Urinary bladder (tissue), 4 donors: ENCODE data around the gene KRTAP10-12. TPM values are rescaled to one million over a fixed set of nuclear protein-coding genes. Genes with fewer than 3 reads are reported as not detected.
"Not testable (repeated sequence)": the region's sequence is repeated elsewhere in the genome, so short reads cannot be mapped to it uniquely, and the experiment has no call there.

ENCODE experiments used
- DNase-seq: peaks from one replicate; pipeline ENCODE4 v3.0.0-alpha.2; 2015; ENCODE audit errors: extremely low spot score
- H3K27ac ChIP-seq: one replicate; pipeline ENCODE4 v1.5.1; 2013; ENCODE audit warnings: low read depth, mild to moderate bottlenecking, moderate library complexity
- H3K36me3 ChIP-seq: one replicate; pipeline ENCODE4 v1.6.1; 2013; ENCODE audit warnings: mild to moderate bottlenecking, moderate library complexity; ENCODE audit not compliant: insufficient read depth
- H3K4me1 ChIP-seq: one replicate; pipeline ENCODE4 v1.6.1; 2013; ENCODE audit warnings: mild to moderate bottlenecking, moderate library complexity; ENCODE audit not compliant: insufficient read depth
- H3K4me3 ChIP-seq: one replicate; pipeline ENCODE4 v1.5.1; 2013; ENCODE audit warnings: low read depth, low read length
- WGBS: extraction: QIAGEN DNeasy Blood & Tissue Kit; methylation state at CpG from one replicate; pipeline ENCODE4 v1.1.7; 2013; 5-methylcytosine and 5-hydroxymethylcytosine counted together
- polyA plus RNA-seq: library from polyadenylated mRNA; stranded (reverse); fragments of 200-250 nt; gene quantifications from one replicate; pipeline ENCODE4 v1.2.3, GENCODE V29; 2013
- total RNA-seq: library from RNA; depleted of rRNA; stranded (reverse); fragments of >200 nt; gene quantifications from one replicate; pipeline ENCODE4 v1.2.3, GENCODE V29; 2014
- donor health status: healthy with polysubstance abuse.
- donor health status: healthy.

The KRTAP10-12 gene
- total and polyA plus RNA-seq, 2 donors = not detected

- no peaks in the 10 kb centered on the region for H3K4me1 ChIP-seq
- DNase-seq = no peak
- H3K36me3 ChIP-seq = no peaks in the 10 kb centered on the region
- no peak overlapping the region for H3K4me3 ChIP-seq
- no peak overlapping the region for H3K27ac ChIP-seq
- 75% methylated on average over 7 of the region's 7 CpGs for WGBS
Observed at GRCh38 chr21:44684077-44684476, 12.9 kb upstream of the KRTAP10-12 start.

GRCh38 chr21:44684483-44684882 is 12.5 kb upstream of the KRTAP10-12 start:
- no peak for DNase-seq
- H3K27ac ChIP-seq = no peak overlapping the region
- 76% methylated on average over 6 of the region's 6 CpGs for WGBS
- H3K36me3 ChIP-seq = no peaks in the 10 kb centered on the region
- no peak overlapping the region for H3K4me3 ChIP-seq
- H3K4me1 ChIP-seq = no peaks in the 10 kb centered on the region

GRCh38 chr21:44685050-44685449 is 11.9 kb upstream of the KRTAP10-12 start:
- WGBS = 92% methylated on average over 6 of the region's 6 CpGs
- H3K36me3 ChIP-seq, H3K4me1 ChIP-seq, H3K27ac ChIP-seq, H3K4me3 ChIP-seq, DNase-seq: not testable (repeated sequence)

DNA sequence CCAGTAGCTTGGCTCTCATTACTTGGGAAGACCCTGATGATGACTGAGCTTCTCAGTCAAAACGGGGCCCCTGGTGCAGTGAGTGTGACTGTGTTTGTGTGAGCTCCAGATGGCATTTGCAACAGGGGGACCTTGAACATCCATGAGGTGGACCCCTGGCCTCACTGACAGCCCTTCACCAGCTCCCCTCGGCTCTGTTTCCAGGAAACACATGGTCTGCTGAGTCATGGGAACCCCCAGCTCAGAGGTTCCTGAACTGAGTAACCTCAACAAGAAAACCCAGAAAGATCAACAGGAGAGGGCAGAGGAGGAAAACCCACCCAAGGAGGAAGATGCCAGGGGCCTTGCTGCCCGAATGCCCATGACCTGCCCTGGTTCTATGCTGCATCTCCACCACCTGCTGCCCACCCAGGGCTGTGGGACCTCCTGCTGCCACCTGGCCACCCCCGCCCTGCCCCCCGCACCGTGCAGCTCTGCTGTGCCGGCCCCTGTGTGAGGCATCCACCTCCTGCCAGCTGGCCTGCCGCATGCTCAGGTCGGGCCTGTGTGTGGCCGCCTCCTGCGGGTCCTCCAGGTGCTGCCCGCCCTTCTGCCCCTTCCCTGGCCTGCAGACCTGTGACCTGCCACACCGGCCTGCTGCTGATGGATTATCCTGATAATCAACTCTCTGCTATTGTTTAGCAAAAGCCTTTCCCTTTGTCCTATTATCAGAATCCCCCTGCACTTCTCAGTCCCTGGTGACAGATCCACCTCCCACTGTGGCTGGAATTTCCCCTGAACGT is 10.8 kb upstream of the KRTAP10-12 start:
- H3K4me1 ChIP-seq = no peaks in the 10 kb centered on the region
- no peak for DNase-seq
- 36% methylated on average over 14 of the region's 14 CpGs for WGBS
- no peaks in the 10 kb centered on the region for H3K36me3 ChIP-seq
- no peak overlapping the region for H3K4me3 ChIP-seq
- H3K27ac ChIP-seq = no peak overlapping the region

DNA sequence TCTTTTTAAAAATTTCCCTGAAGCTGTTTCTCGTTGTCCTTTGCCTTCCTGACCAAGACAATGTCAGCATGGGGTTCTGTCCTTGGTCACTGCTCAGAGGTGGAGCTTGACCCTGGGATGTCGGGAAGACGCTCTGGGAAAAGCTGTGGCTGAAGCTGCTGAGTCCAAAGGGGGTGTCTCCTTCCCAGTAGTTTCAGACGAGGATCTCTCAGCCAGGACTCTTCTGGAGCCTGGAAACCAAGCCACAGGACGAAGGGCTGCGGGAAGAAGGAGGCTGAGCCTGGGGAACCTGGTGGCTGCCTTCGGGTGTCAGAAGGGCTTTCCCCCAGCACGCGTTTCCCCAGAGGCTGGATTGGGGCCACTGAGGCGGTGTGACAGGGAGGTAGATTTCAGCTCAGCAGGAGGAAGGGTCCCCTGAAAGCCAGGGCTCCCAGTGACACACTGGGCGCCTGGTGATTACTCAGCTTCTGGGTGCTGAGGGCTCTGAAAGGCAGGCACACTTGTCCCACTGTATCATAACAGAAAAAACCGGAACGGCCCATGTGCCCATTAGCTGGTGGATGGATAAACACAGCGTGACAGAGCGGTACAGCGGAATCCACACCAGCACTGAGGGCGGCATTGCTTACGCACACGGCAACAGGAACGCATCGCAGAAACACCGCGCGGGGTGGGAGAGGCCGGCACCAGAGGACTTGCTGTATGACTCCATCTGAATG is 10.0 kb upstream of the KRTAP10-12 start:
- no peak overlapping the region for H3K4me3 ChIP-seq
- 68% methylated on average over 25 of the region's 25 CpGs for WGBS
- no peaks in the 10 kb centered on the region for H3K4me1 ChIP-seq
- H3K36me3 ChIP-seq = no peaks in the 10 kb centered on the region
- H3K27ac ChIP-seq = no peak overlapping the region
- DNase-seq = no peak

DNA sequence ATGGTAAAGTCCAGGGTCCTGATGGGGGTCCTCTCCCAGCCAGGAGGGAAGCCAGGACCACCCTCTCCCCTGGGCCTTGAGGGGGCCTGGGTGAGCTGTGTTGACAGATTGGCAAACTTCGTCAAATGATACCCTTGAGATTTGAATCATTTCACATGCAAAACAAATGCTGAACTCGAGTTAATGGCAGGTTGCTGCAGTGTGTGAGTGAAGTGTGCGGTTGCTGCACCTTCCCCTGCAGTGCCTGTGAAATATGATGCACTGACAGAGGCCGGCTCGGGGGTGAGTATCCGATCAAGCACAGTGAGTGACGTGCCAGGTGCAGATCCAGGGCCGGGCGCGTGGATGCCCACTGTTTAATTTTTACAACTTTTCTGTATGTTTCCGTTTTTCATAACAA is 9.3 kb upstream of the KRTAP10-12 start:
- no peaks in the 10 kb centered on the region for H3K36me3 ChIP-seq
- H3K4me3 ChIP-seq = no peak overlapping the region
- no peak overlapping the region for H3K27ac ChIP-seq
- no peaks in the 10 kb centered on the region for H3K4me1 ChIP-seq
- 50% methylated on average over 11 of the region's 11 CpGs for WGBS
- no peak for DNase-seq

GRCh38 chr21:44689740-44690139 is 7.2 kb upstream of the KRTAP10-12 start:
- not testable (repeated sequence) for H3K36me3 ChIP-seq, H3K4me3 ChIP-seq, DNase-seq, H3K27ac ChIP-seq, H3K4me1 ChIP-seq
- WGBS = 80% methylated on average over 3 of the region's 3 CpGs

- 59% methylated on average over 2 of the region's 2 CpGs for WGBS
- DNase-seq = no peak
- no peaks in the 10 kb centered on the region for H3K4me1 ChIP-seq
Observed at GRCh38 chr21:44691686-44692085, 5.3 kb upstream of the KRTAP10-12 start.

GRCh38 chr21:44692798-44693512 is 4.0 kb upstream of the KRTAP10-12 start:
- Histone ChIP-seq H3K4me1 (no peaks in the 10 kb centered on the region), H3K4me3 (no peak overlapping the region), H3K27ac (no peak overlapping the region), H3K36me3 (no peaks in the 10 kb centered on the region)
- DNase-seq = no peak
- 48% methylated on average over 2 of the region's 2 CpGs for WGBS

More at GRCh38 chr21:44691686-44692085, 5.3 kb upstream of the KRTAP10-12 start:
- H3K4me3 ChIP-seq = no peak overlapping the region
- H3K36me3 ChIP-seq = no peaks in the 10 kb centered on the region
- no peak overlapping the region for H3K27ac ChIP-seq

DNA sequence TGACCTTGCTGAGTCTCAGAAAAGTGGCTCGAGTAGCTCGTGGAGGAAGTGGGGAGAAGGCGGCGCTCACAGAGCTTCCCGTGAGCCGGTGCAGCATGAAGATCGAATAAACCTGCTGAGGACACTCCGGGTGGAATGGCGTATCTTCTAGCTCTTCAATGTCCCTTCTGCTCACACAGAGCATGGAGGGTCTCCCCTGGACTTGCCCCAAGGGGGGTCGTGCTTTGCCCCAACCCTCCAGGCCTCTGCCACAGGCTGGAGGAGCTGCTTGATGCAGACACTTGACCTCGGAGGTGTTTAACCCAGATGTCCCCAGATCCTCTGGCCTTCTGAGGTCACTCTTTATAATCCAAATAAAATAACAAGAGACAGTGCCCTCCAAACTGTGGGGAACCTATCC is 2.2 kb upstream of the KRTAP10-12 start:
- Histone ChIP-seq H3K36me3 (no peaks in the 10 kb centered on the region), H3K4me3 (no peak overlapping the region), H3K4me1 (no peaks in the 10 kb centered on the region), H3K27ac (no peak overlapping the region)
- 67% methylated on average over 11 of the region's 11 CpGs for WGBS
- no peak for DNase-seq

DNA sequence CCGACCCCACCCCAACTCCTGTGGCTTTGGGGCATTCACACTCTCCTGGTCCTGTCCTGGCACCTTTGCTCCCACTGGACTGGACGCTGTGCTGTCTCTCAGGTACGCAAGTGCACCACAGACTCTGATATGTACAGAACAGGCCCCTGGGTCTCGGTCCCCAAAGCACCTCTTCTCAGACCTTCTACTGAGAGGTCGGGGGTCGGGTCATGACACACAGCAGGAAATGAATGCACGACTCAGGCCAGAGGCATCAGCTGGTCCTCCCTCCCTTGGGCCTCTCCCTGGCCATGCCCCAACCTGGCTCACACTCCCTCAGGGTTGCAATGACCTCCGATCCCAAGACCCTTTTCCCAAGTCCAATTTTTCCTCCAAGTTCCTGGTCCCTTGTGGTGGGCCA is 1.8 kb upstream of the KRTAP10-12 start:
- Histone ChIP-seq H3K4me3 (no peak overlapping the region), H3K36me3 (no peaks in the 10 kb centered on the region), H3K27ac (no peak overlapping the region), H3K4me1 (no peaks in the 10 kb centered on the region)
- no peak for DNase-seq
- WGBS = 67% methylated on average over 8 of the region's 8 CpGs

DNA sequence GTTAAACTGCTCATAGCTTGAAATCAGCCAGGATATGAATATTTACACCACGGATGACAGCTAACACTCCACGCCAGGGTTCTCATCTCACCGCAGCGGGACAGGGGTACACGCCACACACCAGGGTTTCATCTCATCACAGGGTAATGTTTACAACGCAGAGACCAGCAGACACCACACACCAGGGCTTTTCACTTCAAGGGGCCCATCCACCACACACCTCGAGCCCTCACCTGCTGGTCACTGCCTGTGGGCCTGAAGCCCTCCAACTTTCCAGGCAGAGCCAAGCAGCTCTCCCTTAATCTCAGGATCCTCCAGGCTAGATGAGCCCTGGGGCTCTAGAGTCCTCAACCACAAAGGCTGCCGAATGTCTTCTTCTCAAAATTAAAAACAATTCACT is 1.3 kb upstream of the KRTAP10-12 start:
- no peaks in the 10 kb centered on the region for H3K4me1 ChIP-seq
- H3K4me3 ChIP-seq = no peak overlapping the region
- 51% methylated on average over 8 of the region's 8 CpGs for WGBS
- DNase-seq = no peak
- no peak overlapping the region for H3K27ac ChIP-seq
- no peaks in the 10 kb centered on the region for H3K36me3 ChIP-seq

DNA sequence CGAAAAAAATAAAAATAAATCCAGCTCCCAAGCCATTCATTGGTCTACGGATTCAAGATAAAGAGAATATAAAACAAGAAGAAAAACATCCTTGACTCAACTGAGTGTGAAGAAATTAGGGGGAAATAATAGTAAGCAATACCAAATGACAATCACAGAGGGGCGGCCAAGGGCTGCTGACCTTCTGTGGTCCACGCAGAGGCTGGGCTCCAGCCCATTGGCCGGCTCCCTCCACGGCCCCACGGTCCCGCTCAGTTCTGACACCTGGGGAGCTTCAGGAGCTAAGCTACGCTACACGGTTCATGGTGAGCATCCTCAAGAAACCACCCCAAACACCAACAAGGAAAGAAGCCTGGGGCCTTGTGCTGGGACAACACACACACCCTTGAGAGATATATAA is 400 bp upstream of the KRTAP10-12 start:
- Histone ChIP-seq H3K27ac (no peak overlapping the region), H3K4me1 (no peaks in the 10 kb centered on the region), H3K4me3 (no peak overlapping the region), H3K36me3 (no peaks in the 10 kb centered on the region)
- WGBS = 67% methylated on average over 10 of the region's 10 CpGs
- no peak for DNase-seq
